SK-N-SH (cell line): Measurements from ENCODE around the gene SLAIN1. TPM values are rescaled to one million over a fixed set of nuclear protein-coding genes. Genes with fewer than 3 reads are reported as not detected.

ENCODE experiments used
- CTCF ChIA-PET: fragments of 300-600, 350-600 bp; formaldehyde crosslinking; extraction: SDS; loops from one replicate; lab custom pipeline; 2021; lab: Yijun Ruan, JAX
- POLR2A ChIA-PET: fragments of 350-600 bp; sonication (Branson Sonifier 250); formaldehyde crosslinking; extraction: SDS; loops from one replicate; lab custom pipeline; 2020; ENCODE audit warnings: antibody characterized with exemption, inconsistent platforms; lab: Yijun Ruan, JAX
- DNase-seq: peaks from one replicate; pipeline ENCODE4 v3.0.0; 2012
- H2AFZ ChIP-seq: fragments of 200-600 bp; sonication (generic); 2 replicates; pipeline ENCODE4 v1.8.1; 2016; ENCODE audit warnings: antibody characterized with exemption, mild to moderate bottlenecking, low read depth
- H3F3A ChIP-seq: fragments of 200-600 bp; sonication (generic); replicated peaks from 2 replicates; pipeline ENCODE3; 2016; ENCODE audit warnings: antibody characterized with exemption, mild to moderate bottlenecking; ENCODE audit not compliant: insufficient read depth
- H3K27ac ChIP-seq, 2 experiments: fragments of 200-500 bp in 1 of 2; fragments of 200-600 bp in 1 of 2; sonication (Bioruptor generic) in 1 of 2; sonication (generic), shearing (Covaris generic) in 1 of 2; 2 replicates each; pipeline versions ENCODE4 v1.5.1 to v1.6.1; 2014 to 2016; ENCODE audit warnings: low read depth in 2 of 2, inconsistent platforms in 1 of 2, low read length in 1 of 2, mild to moderate bottlenecking in 1 of 2, mixed read lengths in 1 of 2
- H3K27me3 ChIP-seq: fragments of 200-600 bp; sonication (generic), shearing (Covaris generic); 2 replicates; pipeline ENCODE4 v1.6.1; 2016; ENCODE audit warnings: mixed run types; ENCODE audit not compliant: insufficient read depth
- H3K36me3 ChIP-seq, 2 experiments: fragments of 200-500 bp in 1 of 2; fragments of 200-600 bp in 1 of 2; sonication (Bioruptor generic) in 1 of 2; sonication (generic) in 1 of 2; replicated peaks in 1 of 2; 2 replicates each; pipeline versions ENCODE3 to v1.5.1; 2014 to 2016; ENCODE audit warnings: low read length in 1 of 2, mild to moderate bottlenecking in 1 of 2; ENCODE audit not compliant: insufficient read depth in 2 of 2, control insufficient read depth in 1 of 2
- H3K4me1 ChIP-seq, 2 experiments: fragments of 200-500 bp in 1 of 2; fragments of 200-600 bp in 1 of 2; sonication (Bioruptor generic) in 1 of 2; sonication (generic), shearing (Covaris generic) in 1 of 2; 2 replicates each; pipeline versions ENCODE4 v1.5.1 to v1.6.1; 2014 to 2016; ENCODE audit warnings: low read depth in 1 of 2, low read length in 1 of 2, mixed run types in 1 of 2; ENCODE audit not compliant: insufficient read depth in 2 of 2, control insufficient read depth in 1 of 2
- H3K4me2 ChIP-seq: fragments of 200-600 bp; sonication (generic), shearing (Covaris generic); 2 replicates; pipeline ENCODE4 v1.6.1; 2017; ENCODE audit warnings: mixed run types
- H3K4me3 ChIP-seq, 2 experiments: fragments of 200-500 bp in 1 of 2; fragments of 200-600 bp in 1 of 2; sonication (Bioruptor generic) in 1 of 2; sonication (generic), shearing (Covaris generic) in 1 of 2; 2 replicates each; pipeline versions ENCODE4 v1.5.1 to v1.8.1; 2014 to 2016; ENCODE audit warnings: low read depth in 2 of 2, inconsistent platforms in 1 of 2, low read length in 1 of 2, mild to moderate bottlenecking in 1 of 2, mixed read lengths in 1 of 2, moderate library complexity in 1 of 2
- H3K79me2 ChIP-seq: fragments of 200-600 bp; sonication (generic); 2 replicates; pipeline ENCODE4 v1.8.1; 2017; ENCODE audit warnings: mild to moderate bottlenecking; ENCODE audit not compliant: insufficient read depth
- H3K9ac ChIP-seq: fragments of 200-600 bp; sonication (generic); 2 replicates; pipeline ENCODE4 v1.6.1; 2017; ENCODE audit warnings: mixed run types
- H3K9me2 ChIP-seq: fragments of 200-600 bp; sonication (generic); 2 replicates; pipeline ENCODE4 v1.6.1; 2017; ENCODE audit warnings: mixed run types
- H3K9me3 ChIP-seq: fragments of 200-600 bp; sonication (generic); 2 replicates; pipeline ENCODE4 v1.6.1; 2017; ENCODE audit warnings: mixed run types, mild to moderate bottlenecking, moderate library complexity
- H4K20me1 ChIP-seq: fragments of 200-600 bp; sonication (generic); 2 replicates; pipeline ENCODE4 v1.6.1; 2017; ENCODE audit warnings: mild to moderate bottlenecking, mixed run types; ENCODE audit not compliant: insufficient read depth
- EP300 ChIP-seq, 2 experiments: IDR thresholded peaks; 2 replicates each; pipeline versions ENCODE4 v1.4.0 to v1.6.1; 2012; ENCODE audit warnings: borderline replicate concordance in 1 of 2, low read depth in 1 of 2, low read length in 1 of 2
- FOXM1 ChIP-seq: IDR thresholded peaks from 2 replicates; pipeline ENCODE4 v1.4.0; 2012; ENCODE audit warnings: low read depth, mild to moderate bottlenecking
- GABPA ChIP-seq: IDR thresholded peaks from 2 replicates; pipeline ENCODE4 v1.4.0; 2012; ENCODE audit warnings: low read depth, mild to moderate bottlenecking
- GATA2 ChIP-seq: sonication (generic); formaldehyde crosslinking; IDR thresholded peaks from 2 replicates; pipeline ENCODE4 v1.5.0; 2020; ENCODE audit warnings: mild to moderate bottlenecking, missing genetic modification reagents
- IRF3 ChIP-seq: fragments of 150-350 bp; IDR thresholded peaks from 2 replicates; pipeline ENCODE4 v1.6.1; 2016; ENCODE audit warnings: mild to moderate bottlenecking, low read depth, low read length
- JUND ChIP-seq: IDR thresholded peaks from 2 replicates; pipeline ENCODE4 v1.4.0; 2012
- MAX ChIP-seq: IDR thresholded peaks from 2 replicates; pipeline ENCODE4 v1.4.0; 2012; ENCODE audit warnings: low read depth
- RCOR1 ChIP-seq: fragments of 150-350 bp; IDR thresholded peaks from 2 replicates; pipeline ENCODE4 v1.6.1; 2017; ENCODE audit warnings: antibody characterized with exemption, low read length
- REST ChIP-seq: IDR thresholded peaks from 2 replicates; pipeline ENCODE4 v1.6.1; 2012; ENCODE audit warnings: mild to moderate bottlenecking, low read depth, low read length, moderate library complexity
- SIN3A ChIP-seq: IDR thresholded peaks from 2 replicates; pipeline ENCODE4 v1.6.1; 2012; ENCODE audit warnings: low read depth, mild to moderate bottlenecking, low read length, moderate library complexity, borderline replicate concordance
- SMC3 ChIP-seq: IDR thresholded peaks from 2 replicates; pipeline ENCODE4 v1.6.1; 2012; ENCODE audit warnings: low read depth, low read length, improper control_type of control experiment
- TEAD4 ChIP-seq: IDR thresholded peaks from 2 replicates; pipeline ENCODE4 v1.4.0; 2012; ENCODE audit warnings: mild to moderate bottlenecking, borderline replicate concordance; ENCODE audit not compliant: insufficient read depth
- USF1 ChIP-seq: IDR thresholded peaks from 2 replicates; pipeline ENCODE4 v1.4.0; 2012; ENCODE audit warnings: low read depth, borderline replicate concordance
- USF2 ChIP-seq: fragments of 150-350 bp; IDR thresholded peaks from 2 replicates; pipeline ENCODE4 v1.6.1; 2017; ENCODE audit warnings: antibody characterized with exemption, low read length, low read depth, borderline replicate concordance
- YY1 ChIP-seq: IDR thresholded peaks from 2 replicates; pipeline ENCODE4 v1.4.0; 2012; ENCODE audit warnings: low read depth, mild to moderate bottlenecking
- ZBTB33 ChIP-seq: IDR thresholded peaks from 2 replicates; pipeline ENCODE4 v1.4.0; 2012; ENCODE audit warnings: low read depth, borderline replicate concordance
- WGBS: methylation state at CpG from one replicate; pipeline ENCODE4 v1.1.6; 2017; ENCODE audit warnings: low lambda C conversion rate; 5-methylcytosine and 5-hydroxymethylcytosine counted together
- polyA plus RNA-seq, 3 experiments: library from polyadenylated mRNA; depleted of rRNA; stranded (reverse); fragments of >200 nt; gene quantifications; 2 replicates each; pipeline ENCODE4 v1.2.3, GENCODE V29; 2012

SLAIN1 gene
- polyA plus RNA-seq, 1 of the 3 experiments (the other 2 are of a cell fraction): 1.6 TPM

GRCh38 chr13:77729502-77730221, 32.2 kb downstream of the SLAIN1 start (continued):
- TF ChIP-seq USF2 (no peak), MAX (no peak), FOXM1 (no peak), EP300 (IDR thresholded peaks at IDR 0.05; ENCODE audit: borderline replicate concordance in 1 of 2, low read depth in 1 of 2, low read length in 1 of 2) (no peak), IRF3 (no peak), SMC3 (no peak), ZBTB33 (no peak), USF1 (no peak), GABPA (no peak), YY1 (no peak)

- Histone ChIP-seq H4K20me1 (no peaks in the 10 kb centered on the region), H3K9me2 (no peaks in the 10 kb centered on the region), H2AFZ (no peak overlapping the region), H3K27ac (no peak overlapping the region), H3F3A (no peaks in the 10 kb centered on the region), H3K27me3 (no peaks in the 10 kb centered on the region), H3K4me2 (no peak overlapping the region), H3K9me3 (no peaks in the 10 kb centered on the region), H3K79me2 (no peaks in the 10 kb centered on the region), H3K4me3 (no peak overlapping the region), H3K4me1 (peaks cover 2 to 11% of the 10 kb centered on the region in 2 experiments; a peak in 3 of 4 replicates), H3K36me3 (no peaks in the 10 kb centered on the region), H3K9ac (no peak overlapping the region)
- ChIA-PET POLR2A (no interaction called here), CTCF (no interaction called here)
- DNase-seq: no peak
- 82% methylated on average over 1 of the region's 1 CpG for WGBS
- no peak for TF ChIP-seq USF2
- TF ChIP-seq JUND: no peak
- no peak for TF ChIP-seq SIN3A
- no peak for TF ChIP-seq GATA2 (CRISPR knock-in tag)
- no peak for TF ChIP-seq RCOR1
- TF ChIP-seq ZBTB33: no peak
- no peak for TF ChIP-seq TEAD4
- TF ChIP-seq REST: no peak
These were observed 33.1 kb downstream of the SLAIN1 start for GRCh38 chr13:77730572-77730971.
